HepG2 (cell line): ENCODE results near the gene ANKRD49. TPM values are rescaled to one million over a fixed set of nuclear protein-coding genes. Genes with fewer than 3 reads are reported as not detected.
A peak's percentile ranks its signal among the peaks of the same experiment; 100 is the strongest.

Source experiments
- ETV5 ChIP-seq: IDR thresholded peaks from 2 replicates; pipeline ENCODE4 v1.6.1; 2018; ENCODE audit warnings: missing biosample characterization, missing genetic modification reagents, inconsistent platforms, borderline replicate concordance
- FIP1L1 ChIP-seq: fragments of 200-400 bp; formaldehyde crosslinking; IDR thresholded peaks from 2 replicates; pipeline ENCODE4 v1.6.1; 2018; ENCODE audit warnings: low read depth, mild to moderate bottlenecking, low read length, moderate library complexity, borderline replicate concordance; ENCODE audit not compliant: insufficient read depth
- GABPB1 ChIP-seq: IDR thresholded peaks from 2 replicates; pipeline ENCODE4 v1.6.1; 2016; ENCODE audit warnings: mild to moderate bottlenecking, missing genetic modification reagents, moderate library complexity, missing compliant biosample characterization
- GATAD1 ChIP-seq: IDR thresholded peaks from 2 replicates; pipeline ENCODE4 v1.6.1; 2016; ENCODE audit warnings: missing genetic modification reagents, missing compliant biosample characterization
- IRF9 ChIP-seq: sonication (generic); formaldehyde crosslinking; IDR thresholded peaks from 2 replicates; pipeline ENCODE4 v1.8.0; 2022; ENCODE audit warnings: missing genetic modification reagents, mild to moderate bottlenecking, borderline replicate concordance
- KLF15 ChIP-seq: sonication (generic); formaldehyde crosslinking; IDR thresholded peaks from 2 replicates; pipeline ENCODE4 v1.8.1; 2023; ENCODE audit warnings: borderline replicate concordance, mild to moderate bottlenecking, inconsistent platforms, missing genetic modification reagents, mixed read lengths
- MAFF ChIP-seq: IDR thresholded peaks from 2 replicates; pipeline ENCODE4 v1.6.1; 2011; ENCODE audit warnings: low read depth, low read length, improper control_type of control experiment
- SKI ChIP-seq: fragments of 450-650 bp; IDR thresholded peaks from one replicate; pipeline ENCODE4 v1.6.1; 2018; ENCODE audit warnings: mild to moderate bottlenecking; ENCODE audit not compliant: partially characterized antibody
- TBX2 ChIP-seq: sonication (generic); formaldehyde crosslinking; IDR thresholded peaks from 2 replicates; pipeline ENCODE4 v1.5.0; 2020; ENCODE audit warnings: missing genetic modification reagents, mild to moderate bottlenecking, borderline replicate concordance
- U2AF2 ChIP-seq: fragments of 200-400 bp; formaldehyde crosslinking; IDR thresholded peaks from 2 replicates; pipeline ENCODE4 v1.6.1; 2017; ENCODE audit warnings: low read depth, mild to moderate bottlenecking, low read length
- ZBTB3 ChIP-seq: sonication (generic); formaldehyde crosslinking; IDR thresholded peaks from 2 replicates; pipeline ENCODE4 v1.4.0; 2020; ENCODE audit warnings: low read depth, mild to moderate bottlenecking, moderate library complexity, missing genetic modification reagents, borderline replicate concordance
- ZFP36L2 ChIP-seq: sonication (generic); formaldehyde crosslinking; IDR thresholded peaks from 2 replicates; pipeline ENCODE4 v1.4.0; 2020; ENCODE audit warnings: missing genetic modification reagents
- ZNF136 ChIP-seq: sonication (generic); formaldehyde crosslinking; IDR thresholded peaks from 2 replicates; pipeline ENCODE4 v1.8.1; 2022; ENCODE audit warnings: low read depth, mild to moderate bottlenecking, moderate library complexity, missing genetic modification reagents
- ZNF275 ChIP-seq: sonication (generic); formaldehyde crosslinking; IDR thresholded peaks from 2 replicates; pipeline ENCODE4 v1.8.0; 2022; ENCODE audit warnings: missing genetic modification reagents, mild to moderate bottlenecking, inconsistent platforms, borderline replicate concordance
- ZNF331 ChIP-seq: sonication (generic); formaldehyde crosslinking; IDR thresholded peaks from 2 replicates; pipeline ENCODE4 v1.4.0; 2020; ENCODE audit warnings: missing genetic modification reagents
- ZNF333 ChIP-seq: sonication (generic); formaldehyde crosslinking; IDR thresholded peaks from 2 replicates; pipeline ENCODE4 v1.4.0; 2020; ENCODE audit warnings: mild to moderate bottlenecking, missing genetic modification reagents, borderline replicate concordance
- ZNF441 ChIP-seq: sonication (generic); formaldehyde crosslinking; IDR thresholded peaks from 2 replicates; pipeline ENCODE4 v1.7.0; 2021; ENCODE audit warnings: missing genetic modification reagents, borderline replicate concordance
- ZNF552 ChIP-seq: sonication (generic); formaldehyde crosslinking; IDR thresholded peaks from 2 replicates; pipeline ENCODE4 v1.9.0; 2022; ENCODE audit warnings: missing genetic modification reagents, mild to moderate bottlenecking, borderline replicate concordance
- ZNF558 ChIP-seq: sonication (generic); formaldehyde crosslinking; IDR thresholded peaks from 2 replicates; pipeline ENCODE4 v1.9.0; 2022; ENCODE audit warnings: mild to moderate bottlenecking, missing genetic modification reagents, borderline replicate concordance
- ZNF597 ChIP-seq: sonication (generic); formaldehyde crosslinking; IDR thresholded peaks from 2 replicates; pipeline ENCODE4 v1.5.0; 2020; ENCODE audit warnings: missing genetic modification reagents
- ZNF615 ChIP-seq: sonication (generic); formaldehyde crosslinking; IDR thresholded peaks from 2 replicates; pipeline ENCODE4 v1.5.0; 2020; ENCODE audit warnings: mild to moderate bottlenecking, missing genetic modification reagents, borderline replicate concordance
- ZNF772 ChIP-seq: sonication (generic); formaldehyde crosslinking; IDR thresholded peaks from 2 replicates; pipeline ENCODE4 v1.5.0; 2020; ENCODE audit warnings: mild to moderate bottlenecking, missing genetic modification reagents
- ZNF773 ChIP-seq: sonication (generic); formaldehyde crosslinking; IDR thresholded peaks from 2 replicates; pipeline ENCODE4 v1.4.0; 2020; ENCODE audit warnings: missing genetic modification reagents, borderline replicate concordance
- ZNF878 ChIP-seq: sonication (generic); formaldehyde crosslinking; IDR thresholded peaks from 2 replicates; pipeline ENCODE4 v1.8.1; 2023; ENCODE audit warnings: mild to moderate bottlenecking, missing genetic modification reagents, moderate library complexity
- ZNF879 ChIP-seq: sonication (generic); formaldehyde crosslinking; IDR thresholded peaks from 2 replicates; pipeline ENCODE4 v1.8.1; 2023; ENCODE audit warnings: missing genetic modification reagents
- ZSCAN22 ChIP-seq: sonication (generic); formaldehyde crosslinking; IDR thresholded peaks from 2 replicates; pipeline ENCODE4 v1.4.0; 2020; ENCODE audit warnings: mild to moderate bottlenecking, missing genetic modification reagents
- polyA plus RNA-seq, 8 experiments: library from polyadenylated mRNA; depleted of rRNA in 3 of 8; stranded (reverse) in 7 of 8; unstranded in 1 of 8; fragments of >200 nt; fragmentation: Illumina TruSeq in 4 of 8; extraction: Trizol in 4 of 8; gene quantifications; 2 replicates each; pipeline versions ENCODE4 v1.2.1 to v1.2.3, GENCODE V29; 2011 to 2016; ENCODE audit warnings: low read depth in 4 of 8, missing spikeins in 1 of 8, mixed read lengths in 1 of 8; ENCODE audit not compliant: insufficient read depth in 1 of 8
- total RNA-seq, 5 experiments: library from RNA; depleted of rRNA; stranded (reverse); fragments of >200 nt; fragmentation: Illumina TruSeq; extraction: Trizol; gene quantifications; 2 replicates each; pipeline ENCODE4 v1.2.3, GENCODE V29; 2016; ENCODE audit warnings: low read depth in 1 of 5

The ANKRD49 gene
- total and polyA plus RNA-seq, 2 of the 13 experiments (the other 11 are each of a cell fraction or from before 2014, with no cell fraction given) = 14.2 to 14.3 TPM

GRCh38 chr11:94543695-94544645, 50.2 kb downstream of the ANKRD49 start, which contains the start of gene FUT4 (continued):
- no peak for TF ChIP-seq ZNF878 (CRISPR knock-in tag)
- no peak for TF ChIP-seq ETV5
- TF ChIP-seq ZNF275 (CRISPR knock-in tag) = no peak
- no peak for TF ChIP-seq GATAD1
- TF ChIP-seq ZNF558 (CRISPR knock-in tag) = no peak
- TF ChIP-seq ZNF615 = no peak
- TF ChIP-seq ZNF441 (CRISPR knock-in tag) = no peak
- no peak for TF ChIP-seq ZNF773 (CRISPR knock-in tag)
- no peak for TF ChIP-seq U2AF2
- TF ChIP-seq GABPB1 = peak; percentile 82
- TF ChIP-seq ZSCAN22 (CRISPR knock-in tag) = no peak
- TF ChIP-seq ZFP36L2 = no peak
- no peak; the same call in 1 of the 2 replicates for TF ChIP-seq ZNF772 (CRISPR knock-in tag)
- peak; percentile 24; the same call in 1 of the 2 replicates for TF ChIP-seq ZNF879 (CRISPR knock-in tag)
- TF ChIP-seq TBX2 (CRISPR knock-in tag) = peak; percentile 40; the same call in 1 of the 2 replicates
- TF ChIP-seq MAFF = no peak
- 0 out of 2 replicates have a peak, but pooled peaks have one; percentile 20 for TF ChIP-seq IRF9 (CRISPR knock-in tag)
- TF ChIP-seq ZNF136 = no peak
- no peak for TF ChIP-seq ZBTB3 (CRISPR knock-in tag)
- TF ChIP-seq ZNF333 (CRISPR knock-in tag) = no peak
- no peak for TF ChIP-seq SKI
- TF ChIP-seq ZNF597 (CRISPR knock-in tag) = no peak
- no peak for TF ChIP-seq ZNF331 (CRISPR knock-in tag)
- no peak for TF ChIP-seq KLF15 (CRISPR knock-in tag)
- no peak for TF ChIP-seq ZNF552 (CRISPR knock-in tag)
- TF ChIP-seq FIP1L1 = no peak
